Stimulated activated naive CD4-positive, alpha-beta T cell treated with Interleukin-2 at 50 U/mL for 16 hours (primary cell): ENCODE measurements around the gene HIPK2.
"Not testable (repeated sequence)": the region's sequence is repeated elsewhere in the genome, so short reads cannot be mapped to it uniquely, and the experiment has no call there.

ENCODE experiments used
- DNase-seq: peaks from one replicate; lab custom pipeline; 2025; lab: John Stamatoyannopoulos, UW

HIPK2 gene

DNA sequence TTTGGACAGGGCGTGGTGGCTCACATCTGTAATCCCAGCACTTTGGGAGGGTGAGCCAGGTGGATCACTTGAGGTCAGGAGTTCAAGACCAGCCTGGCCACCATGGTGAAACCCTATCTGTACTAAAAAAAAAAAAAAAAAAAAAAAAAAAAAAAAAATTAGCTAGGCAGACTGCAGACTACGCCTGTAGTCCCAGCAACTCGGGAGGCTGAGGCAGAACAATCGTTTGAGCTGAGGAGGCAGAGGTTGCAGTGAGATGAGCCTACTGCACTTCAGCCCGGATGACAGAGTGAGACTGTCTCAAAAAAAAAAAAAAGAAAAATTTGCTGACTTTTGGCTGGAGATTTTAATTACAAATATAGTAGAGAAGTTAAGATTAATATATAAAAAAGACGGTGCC, 104.0 kb downstream of the HIPK2 start:
- no peak for DNase-seq

DNA sequence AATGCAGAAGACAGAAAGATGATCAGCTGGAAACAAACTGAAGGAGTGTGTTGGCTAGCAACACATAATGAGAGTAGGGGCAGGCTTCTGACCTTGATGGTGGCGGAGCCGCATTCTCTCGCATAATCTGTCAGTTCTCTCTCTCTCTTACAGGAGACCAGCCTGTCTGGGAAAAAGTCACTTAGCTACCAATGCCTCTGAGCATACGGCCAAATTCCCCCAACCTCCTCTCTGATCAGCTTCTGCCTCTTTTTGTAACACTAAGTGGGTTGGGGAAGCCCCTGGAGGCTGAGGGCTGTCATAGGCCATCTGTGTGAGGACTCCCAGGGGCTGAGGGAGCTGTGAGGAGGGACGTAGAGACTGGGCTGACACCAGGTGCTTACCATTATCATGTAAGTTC, 104.6 kb downstream of the HIPK2 start:
- DNase-seq = peak; percentile 31

DNA sequence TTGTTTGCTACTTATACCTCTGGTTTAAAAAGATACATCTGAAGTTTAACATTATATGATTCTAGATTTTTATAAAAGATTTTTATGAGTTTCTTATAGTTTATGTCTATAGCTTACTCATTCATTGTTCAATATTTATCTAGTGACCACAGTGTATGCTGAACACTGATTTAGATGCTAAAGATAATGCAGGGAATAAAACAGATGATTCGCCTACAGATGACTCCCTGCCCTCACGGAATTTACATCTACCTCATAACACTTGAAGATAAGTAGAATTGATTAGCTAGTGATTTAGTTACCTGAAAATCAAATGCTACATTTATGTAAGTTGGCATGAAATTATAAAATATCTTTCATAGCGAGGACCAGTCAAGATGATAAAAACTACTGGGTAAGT, 105.8 kb downstream of the HIPK2 start:
- DNase-seq = no peak

DNA sequence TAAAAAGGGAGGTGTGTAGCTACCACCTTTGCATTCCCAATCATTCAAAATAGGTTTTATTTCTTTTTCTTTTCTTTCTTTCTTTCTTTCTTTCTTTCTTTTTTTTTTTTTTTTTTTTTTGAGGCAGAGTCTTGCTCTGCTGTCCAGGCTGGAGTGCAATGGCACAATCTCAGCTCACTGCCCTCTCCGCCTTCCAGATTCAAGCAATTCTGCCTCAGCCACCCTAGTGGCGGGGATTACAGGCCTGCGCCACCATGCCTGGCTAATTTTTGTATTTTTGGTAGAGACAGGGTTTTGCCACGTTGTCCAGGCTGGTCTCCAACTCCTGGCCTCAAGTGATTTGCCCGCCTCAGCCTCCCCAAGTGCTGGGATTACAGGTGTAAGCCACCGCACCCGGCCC, 107.1 kb downstream of the HIPK2 start:
- DNase-seq = not testable (repeated sequence)

DNA sequence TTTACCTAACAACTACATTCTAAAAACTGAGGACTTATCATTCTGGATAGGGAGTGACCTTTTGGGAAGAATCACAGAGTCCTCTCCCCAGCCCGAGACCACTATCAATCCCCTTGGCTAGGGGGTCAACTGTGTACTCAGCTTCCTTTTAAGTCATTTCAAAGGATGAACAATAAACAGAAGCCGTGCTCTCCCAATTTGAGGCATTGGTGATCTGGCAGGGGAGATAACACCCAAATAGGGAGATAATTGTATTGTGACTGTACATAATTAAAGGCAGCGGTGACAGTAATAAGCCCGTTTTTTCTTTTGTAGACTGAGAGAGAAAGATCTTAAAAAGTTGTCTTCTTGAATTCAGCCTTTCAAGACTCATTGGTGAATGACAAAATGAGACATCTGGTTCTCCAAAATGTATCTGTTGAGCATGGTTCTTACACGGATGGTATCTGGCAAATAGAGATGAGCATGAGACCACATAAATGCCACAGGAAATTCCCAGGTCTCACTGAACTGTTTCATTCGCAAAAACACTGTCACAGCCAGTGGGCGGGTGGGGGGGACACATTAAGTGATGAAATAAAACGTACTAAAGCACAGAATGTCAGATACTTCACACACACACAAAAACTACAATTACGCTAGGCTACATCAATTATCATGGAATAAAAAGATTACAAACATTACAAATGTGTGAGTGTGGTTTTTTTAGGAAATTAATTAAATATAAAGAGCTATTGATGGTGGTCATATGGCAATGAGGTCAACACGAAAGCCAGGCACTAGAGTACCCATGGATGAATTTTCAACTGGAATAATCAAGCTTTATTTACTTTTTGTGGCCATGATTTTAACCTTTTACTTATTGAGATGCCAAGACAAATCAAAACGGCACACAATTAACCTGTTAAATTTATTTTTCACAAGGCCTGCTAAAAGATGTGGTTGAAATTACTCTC, 108.4 kb downstream of the HIPK2 start:
- peak; percentile 64 for DNase-seq

DNA sequence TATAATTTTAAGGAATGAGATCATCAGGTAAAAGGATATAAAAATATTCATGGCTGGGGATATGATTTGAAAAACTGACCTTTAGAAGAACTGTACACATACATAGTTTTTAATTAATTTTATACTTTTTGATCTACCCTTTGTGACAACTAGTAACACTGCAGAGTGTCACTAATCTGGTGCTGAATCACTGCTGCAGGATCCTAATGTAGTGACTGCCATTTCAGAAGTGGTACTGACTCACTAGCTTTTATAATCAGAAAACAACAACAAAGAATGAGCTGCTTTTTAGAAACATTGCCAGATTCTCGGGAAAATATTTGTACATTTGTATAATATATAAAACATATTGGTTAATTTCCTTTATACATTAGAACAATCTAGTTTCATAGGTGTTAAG, 110.4 kb downstream of the HIPK2 start:
- no peak for DNase-seq

DNA sequence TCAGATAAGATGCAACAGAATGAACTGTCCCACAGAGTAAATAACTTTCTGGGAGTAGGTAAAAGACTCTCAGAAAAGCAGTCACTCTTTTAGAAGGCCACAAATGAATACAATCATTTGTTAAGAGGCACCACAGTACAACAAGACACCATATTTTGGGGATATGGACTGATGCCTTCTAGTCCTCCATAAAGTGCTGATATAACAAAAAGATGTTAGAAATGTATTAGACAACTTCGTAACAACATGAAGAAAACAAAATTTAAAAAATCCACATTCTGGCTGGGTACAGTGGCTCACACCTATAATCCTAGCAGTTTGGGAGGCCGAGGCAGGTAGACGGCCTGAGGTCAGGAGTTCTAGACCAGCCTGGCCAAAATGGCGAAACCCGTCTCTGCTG, 111.3 kb downstream of the HIPK2 start:
- no peak for DNase-seq

DNA sequence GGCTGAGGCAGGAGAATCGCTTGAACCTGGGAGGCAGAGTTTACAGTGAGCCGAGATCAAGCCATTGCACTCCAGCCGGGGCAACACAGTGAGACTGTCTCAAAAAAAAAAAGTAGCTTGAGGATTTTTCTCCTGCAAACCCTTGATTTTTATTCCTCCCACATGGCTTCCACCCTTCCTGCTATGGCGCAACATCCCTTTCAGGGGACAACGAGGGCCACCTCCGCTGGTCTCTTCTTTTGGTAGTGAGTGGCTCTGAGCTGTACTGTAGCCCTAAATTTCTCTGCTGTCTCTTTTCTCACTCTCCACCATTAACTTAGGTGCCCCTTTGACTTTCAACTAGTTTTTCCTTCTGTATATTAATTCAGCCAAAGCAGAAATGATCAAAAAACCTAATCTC, 113.4 kb downstream of the HIPK2 start:
- no peak for DNase-seq

DNA sequence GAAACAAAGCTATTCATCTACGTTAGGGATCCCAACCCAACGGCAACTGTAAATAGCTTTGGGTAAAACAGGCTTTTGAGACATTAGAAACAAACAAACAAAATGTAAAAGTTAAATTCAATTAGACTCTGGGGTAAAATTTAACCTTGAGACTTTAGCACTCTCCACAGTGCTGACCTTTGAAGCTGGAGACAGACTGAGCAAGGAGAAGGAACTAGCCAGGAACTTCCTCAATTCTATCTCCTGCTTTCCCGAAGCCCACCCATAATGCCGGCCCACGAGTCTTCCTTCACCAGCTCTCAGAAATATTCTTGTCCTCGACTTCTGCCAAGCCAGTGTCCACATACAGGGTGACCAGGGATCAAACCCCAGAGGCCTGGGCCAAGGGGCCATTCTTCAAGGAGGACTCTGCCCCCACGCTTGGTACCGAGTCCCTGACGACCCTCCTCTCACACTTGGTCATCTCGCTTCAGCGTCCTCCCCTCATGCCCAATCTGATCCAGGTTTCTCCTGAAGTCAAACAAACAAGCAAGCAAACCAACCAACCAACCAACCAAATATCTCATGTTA, 114.1 kb downstream of the HIPK2 start:
- no peak for DNase-seq

DNA sequence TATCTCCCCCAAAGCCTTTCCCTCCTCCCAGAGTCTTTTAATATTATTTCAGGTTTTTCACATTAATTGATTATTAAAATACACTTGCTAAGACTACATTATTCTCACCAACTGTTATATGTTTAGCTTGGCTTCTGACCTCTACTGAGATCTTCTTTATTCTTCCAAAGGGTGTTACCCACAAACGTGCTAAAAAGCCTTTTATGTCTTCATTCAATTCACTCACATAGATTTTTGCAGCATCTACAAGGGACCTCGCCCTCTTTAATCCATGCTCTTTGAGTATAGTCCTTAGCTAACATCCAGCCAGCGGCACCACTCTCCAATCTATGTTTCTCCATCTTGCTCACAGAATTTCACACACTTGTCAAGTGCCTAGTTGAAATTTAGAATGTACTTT, 115.9 kb downstream of the HIPK2 start:
- DNase-seq = no peak

DNA sequence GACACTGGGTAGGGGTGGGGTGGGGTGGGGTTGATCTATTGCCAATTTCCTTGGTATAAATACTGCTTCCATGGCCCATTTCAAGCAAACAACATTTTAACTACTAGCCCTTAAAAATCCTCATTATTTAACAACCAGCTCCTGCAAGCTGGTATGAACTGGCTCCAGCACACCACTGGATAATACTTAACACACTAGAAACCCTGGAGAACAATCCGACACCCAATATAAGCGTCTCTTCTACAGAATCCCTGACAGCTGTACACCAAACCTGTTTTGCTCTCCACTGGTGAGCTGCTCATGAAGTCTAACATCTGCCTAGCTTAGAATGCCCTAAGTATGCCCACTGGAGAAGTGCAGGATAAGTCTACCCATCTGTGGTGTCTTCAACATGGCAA, 116.8 kb downstream of the HIPK2 start:
- no peak for DNase-seq

DNA sequence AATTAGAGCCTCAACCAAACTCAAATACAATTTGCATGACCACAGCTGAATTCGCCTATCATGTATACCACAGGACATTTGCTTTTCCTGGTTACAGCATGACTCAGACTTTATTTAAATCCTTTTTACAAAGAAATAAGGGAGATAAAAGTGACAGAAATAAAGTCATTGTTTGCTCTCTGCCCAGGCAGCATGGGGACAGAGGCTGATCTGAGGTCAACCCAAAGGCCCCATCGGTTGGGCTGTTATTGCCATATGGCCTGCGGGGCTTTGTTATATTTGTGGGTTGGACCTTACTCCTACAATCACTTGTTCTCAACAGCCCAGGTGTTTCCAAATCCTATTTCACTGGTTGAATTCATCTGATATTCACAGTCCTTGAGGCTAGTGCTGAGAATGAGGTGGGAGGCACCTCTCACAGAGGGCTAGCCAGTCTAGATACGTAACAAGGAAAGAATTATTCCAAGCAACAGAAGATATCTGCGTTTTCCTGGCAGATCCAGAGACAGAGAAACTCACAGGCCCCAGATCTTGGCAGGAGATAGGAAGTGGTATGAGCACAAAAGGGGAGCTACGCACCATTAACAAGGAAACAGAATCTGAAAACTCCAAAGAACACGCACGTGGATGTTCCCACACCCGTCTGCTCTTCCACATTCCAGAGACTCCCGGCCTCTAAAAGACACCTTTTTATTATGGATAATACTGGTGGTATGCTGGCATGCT, 117.3 kb downstream of the HIPK2 start:
- no peak for DNase-seq

DNA sequence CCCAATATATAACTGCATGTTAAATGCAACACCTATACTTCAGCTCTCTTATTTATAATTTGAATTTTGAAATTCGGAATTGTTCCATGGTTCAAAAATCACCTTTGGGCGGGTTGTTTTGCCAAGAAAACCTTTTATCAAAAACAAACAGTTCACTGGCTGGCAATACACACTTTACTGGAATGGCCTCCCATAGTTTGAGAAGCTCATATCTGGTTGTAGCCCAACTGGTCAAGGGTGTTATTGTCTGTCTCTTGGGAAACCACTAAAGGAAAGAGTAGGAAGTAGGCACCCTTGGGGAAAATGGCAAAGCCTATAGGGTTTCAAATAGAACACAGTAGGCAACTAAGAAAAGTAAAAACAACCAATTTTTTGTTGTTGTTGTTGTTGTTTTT, 117.9 kb downstream of the HIPK2 start:
- no peak for DNase-seq

DNA sequence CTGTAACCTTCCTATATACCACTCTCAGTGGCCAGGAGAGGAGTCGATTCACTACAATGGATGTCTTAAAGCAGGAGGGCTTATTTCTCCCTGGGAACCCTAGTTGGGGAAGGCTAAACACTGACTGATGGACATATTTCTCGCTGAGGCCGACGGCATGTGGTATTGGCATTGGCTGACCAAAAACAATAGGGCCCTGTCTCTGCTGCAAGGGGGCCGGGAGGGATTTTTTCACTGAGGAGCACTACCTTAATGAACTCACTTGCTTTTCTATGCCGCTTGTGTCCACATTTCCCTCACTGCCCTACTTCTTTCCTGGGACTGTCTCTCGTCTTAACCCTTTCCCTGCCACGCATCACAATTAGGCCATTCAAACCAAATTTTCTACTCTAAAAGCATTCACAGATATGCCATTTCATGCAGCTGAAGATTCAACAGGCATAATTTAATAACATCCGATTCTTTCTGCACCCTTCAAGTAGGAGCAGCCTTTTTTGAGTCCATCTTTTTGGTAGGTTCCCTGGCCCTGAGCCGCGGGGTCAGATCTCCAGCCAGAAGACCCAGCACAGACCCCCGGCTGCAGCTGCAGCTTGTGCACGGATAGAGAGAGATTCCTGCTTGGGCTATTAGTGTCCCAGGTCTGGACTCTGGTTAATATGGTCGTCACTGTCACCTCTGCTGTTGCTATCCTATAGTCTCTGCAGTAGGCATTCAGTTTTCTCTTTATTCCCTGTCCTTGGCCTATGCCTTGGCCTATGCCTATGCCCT, 118.7 kb downstream of the HIPK2 start:
- no peak for DNase-seq

DNA sequence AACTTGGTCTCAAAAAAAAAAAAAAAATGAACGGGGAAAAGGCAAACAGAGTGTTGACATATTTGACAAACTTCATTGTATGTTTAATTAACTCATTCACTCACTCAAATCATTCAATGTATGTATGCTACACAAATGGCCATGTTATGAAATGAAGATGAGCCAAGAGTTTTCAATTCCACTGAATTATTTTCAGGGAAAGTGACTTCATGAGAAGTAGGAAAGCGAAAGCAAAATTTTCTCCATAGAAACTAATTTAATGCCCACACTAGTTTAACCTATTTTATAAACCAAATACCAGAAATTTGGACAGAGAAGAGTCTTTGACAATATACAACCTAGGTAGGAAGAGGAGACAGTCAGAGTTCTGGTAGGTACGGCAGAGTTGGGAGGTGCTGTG, 119.5 kb downstream of the HIPK2 start:
- DNase-seq = no peak

DNA sequence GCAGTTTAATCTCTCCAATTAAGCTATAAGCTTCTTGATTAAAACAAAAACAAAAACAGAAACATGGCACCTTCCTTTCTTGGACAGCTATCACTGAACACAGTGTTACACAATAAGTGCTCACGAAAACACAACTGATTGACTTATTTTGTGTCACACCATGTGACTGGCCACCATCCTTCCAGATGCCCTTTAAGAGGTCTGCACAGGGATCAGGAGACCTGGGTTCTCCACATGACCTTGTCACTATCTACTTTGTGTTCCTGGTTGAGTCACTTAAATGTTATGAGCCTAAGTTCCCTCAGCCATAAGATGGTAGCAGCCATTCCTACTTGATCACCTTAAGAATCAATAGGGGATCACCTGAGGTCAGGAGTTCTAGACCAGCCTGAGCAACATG, 120.1 kb downstream of the HIPK2 start:
- DNase-seq = no peak

DNA sequence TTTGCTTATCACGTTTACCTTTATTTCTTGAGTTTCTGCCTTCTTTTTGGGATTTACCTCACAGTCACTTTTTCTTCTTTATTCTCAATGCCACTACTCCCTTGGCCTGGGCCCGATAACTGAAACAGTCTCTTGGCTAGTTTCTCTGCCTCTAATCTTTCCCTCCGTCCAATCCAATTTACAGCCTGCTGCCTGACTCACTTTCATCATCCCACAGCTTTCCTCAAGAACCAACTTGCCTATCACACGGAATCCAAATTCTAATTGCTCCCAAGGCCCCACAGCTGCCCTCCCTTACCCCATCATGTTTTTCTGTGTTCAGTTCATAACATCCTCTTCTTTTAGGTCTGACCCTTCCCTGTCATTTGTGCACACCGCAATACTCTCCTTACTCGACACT, 121.4 kb downstream of the HIPK2 start:
- no peak for DNase-seq

DNA sequence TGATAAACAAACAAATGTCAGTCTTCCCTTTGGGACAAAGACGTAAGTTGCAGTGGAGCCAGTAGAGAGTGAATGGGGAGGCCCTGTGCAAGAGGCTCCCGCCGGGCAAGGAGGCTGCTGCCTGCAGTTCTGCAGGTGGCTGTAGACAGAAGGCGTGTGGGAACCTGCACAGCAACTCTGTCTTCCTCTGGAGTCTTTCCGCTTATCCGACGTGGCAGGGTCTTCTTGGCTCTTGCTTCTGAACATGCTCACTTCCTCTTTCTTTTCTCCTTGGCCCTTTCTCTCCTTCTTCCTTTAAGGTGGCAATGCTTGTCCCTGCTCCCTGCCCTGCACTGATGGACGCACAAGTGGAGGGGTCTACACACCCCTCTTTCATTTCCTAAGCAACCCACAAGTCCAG, 122.5 kb downstream of the HIPK2 start:
- DNase-seq = no peak

DNA sequence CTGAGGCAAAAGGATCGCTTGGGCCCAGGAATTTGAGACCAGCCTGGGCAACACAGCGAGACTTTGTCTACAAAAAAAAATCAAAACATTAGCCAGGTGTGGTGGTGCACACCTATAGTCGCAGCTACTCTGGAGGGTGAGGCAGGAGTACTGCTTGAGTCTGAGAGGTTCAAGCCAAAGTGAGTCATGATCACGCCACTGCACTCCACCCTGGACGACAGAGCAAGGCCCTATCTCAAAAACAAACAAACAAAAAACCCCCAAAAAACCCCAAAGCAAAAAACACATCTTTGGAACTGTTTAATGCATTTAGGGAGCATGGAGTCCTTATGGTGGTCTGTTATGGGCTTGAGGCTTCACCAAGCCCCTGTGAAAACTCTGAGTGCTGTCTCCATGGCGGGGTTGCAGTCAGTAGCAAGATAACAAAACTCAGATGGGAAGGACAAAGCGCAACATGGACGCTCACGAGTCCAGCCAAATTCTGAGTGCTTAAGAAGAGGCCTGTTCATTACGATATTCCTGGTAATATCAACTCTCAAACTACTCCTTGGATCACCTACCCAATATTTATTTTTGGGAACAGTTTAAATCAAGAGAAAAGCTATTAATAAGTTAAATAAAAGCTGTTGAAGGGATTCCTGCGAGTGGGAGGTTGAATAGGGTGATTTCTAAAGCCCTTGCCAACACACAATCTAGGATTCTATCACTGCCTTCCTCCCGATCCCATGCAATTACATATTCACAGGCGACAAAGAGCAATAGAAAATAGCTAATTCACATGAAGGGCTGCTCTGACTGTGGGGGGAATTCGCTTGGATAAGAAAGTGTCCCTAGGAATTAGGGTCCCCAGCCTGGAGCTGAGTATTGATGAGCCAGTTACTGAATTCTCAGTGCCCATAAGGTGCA, 123.3 kb downstream of the HIPK2 start:
- DNase-seq = no peak

DNA sequence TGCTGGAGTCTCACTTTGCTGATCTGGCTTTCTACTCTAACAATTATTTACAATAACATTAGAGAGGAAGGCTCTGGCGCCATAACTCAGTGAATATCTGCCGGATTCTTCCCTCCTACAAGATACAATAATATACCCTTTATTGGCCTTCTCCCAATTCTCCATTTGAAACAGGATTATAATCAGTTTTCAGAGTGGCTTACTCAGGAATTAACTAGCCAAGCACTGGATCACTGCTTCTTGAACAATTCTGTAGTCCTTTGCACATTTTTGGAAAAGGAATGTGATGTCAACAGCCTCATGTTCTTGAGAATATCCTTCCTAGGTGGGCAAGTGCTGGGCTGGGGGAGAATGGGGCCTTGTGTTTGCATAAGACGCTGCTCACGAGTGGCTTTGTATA, 125.9 kb downstream of the HIPK2 start:
- DNase-seq = no peak

DNA sequence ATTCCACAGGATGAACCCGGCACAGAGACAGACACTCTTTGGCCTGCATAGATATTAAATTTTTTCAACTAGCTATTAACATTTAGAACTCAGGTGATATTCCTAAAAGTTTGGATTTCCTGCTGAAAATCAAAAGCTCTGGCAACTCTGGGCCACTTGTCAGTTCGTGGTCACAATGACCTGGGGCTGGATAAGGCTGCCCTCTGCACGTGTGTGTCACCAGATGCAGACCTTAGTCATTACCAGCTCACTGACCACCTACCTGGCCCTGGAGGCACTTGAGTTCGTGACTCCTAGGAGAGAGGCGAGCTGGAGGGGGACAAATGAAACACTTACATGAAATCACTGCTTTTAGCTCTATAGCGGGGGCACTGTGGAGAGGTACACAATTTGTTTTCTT, 126.5 kb downstream of the HIPK2 start:
- no peak for DNase-seq
